Panc1 (cell line): ENCODE results near the gene PRKACA. TPM values are rescaled to one million over a fixed set of nuclear protein-coding genes. Genes with fewer than 3 reads are reported as not detected.

Experiments used
- ATAC-seq: fragments of 200-7000 bp; cut with Tn5 transposase; 2 replicates; pipeline ENCODE4 v1.9.1; 2020; ENCODE audit warnings: mild to moderate bottlenecking, moderate library complexity
- BruUV-seq: library from RNA; stranded (reverse); fragments of 400-500 nt; replicated peaks from 2 replicates; lab custom pipeline; 2021; lab: Mats Ljungman, UMichigan
- CTCF ChIA-PET: fragments of 300-600 bp; sonication (Branson Sonifier 250); formaldehyde crosslinking; loops from one replicate; lab custom pipeline; 2022; ENCODE audit warnings: antibody characterized with exemption; lab: Charles Lee
- POLR2A ChIA-PET: fragments of 300-600 bp; sonication (Branson Sonifier 250); formaldehyde crosslinking; loops from one replicate; lab custom pipeline; 2022; ENCODE audit warnings: antibody characterized with exemption; lab: Charles Lee
- DNase-seq: peaks from one replicate; pipeline ENCODE4 v3.0.0-alpha.2; 2010; ENCODE audit warnings: low read depth, low spot score
- H3K27ac ChIP-seq: 2 replicates; pipeline ENCODE4 v1.5.1; 2011; ENCODE audit warnings: mild to moderate bottlenecking, low read length, inconsistent platforms
- H3K27me3 ChIP-seq: fragments of 200-500 bp; sonication (Bioruptor generic); 2 replicates; pipeline ENCODE4 v1.6.0; 2014; ENCODE audit warnings: low read length, inconsistent platforms; ENCODE audit not compliant: control insufficient read depth, insufficient read depth
- H3K36me3 ChIP-seq: fragments of 200-500 bp; sonication (Bioruptor generic); 2 replicates; pipeline ENCODE4 v1.5.1; 2014; ENCODE audit warnings: inconsistent platforms, mild to moderate bottlenecking, low read length, moderate library complexity; ENCODE audit not compliant: control insufficient read depth, insufficient read depth
- H3K4me1 ChIP-seq: 2 replicates; pipeline ENCODE4 v1.5.1; 2011; ENCODE audit warnings: inconsistent platforms, mild to moderate bottlenecking, low read length, moderate library complexity; ENCODE audit not compliant: control insufficient read depth, insufficient read depth
- H3K4me3 ChIP-seq, 2 experiments: 2 replicates each; pipeline ENCODE4 v1.5.1; 2011 to 2012; ENCODE audit warnings: low read depth in 2 of 2, low read length in 2 of 2, mild to moderate bottlenecking in 2 of 2, inconsistent platforms in 1 of 2, moderate library complexity in 1 of 2
- H3K9me3 ChIP-seq: fragments of 200-500 bp; sonication (Bioruptor generic); 2 replicates; pipeline ENCODE4 v1.5.1; 2014; ENCODE audit warnings: low read depth, mild to moderate bottlenecking, inconsistent platforms, low read length, moderate library complexity; ENCODE audit not compliant: control insufficient read depth, insufficient read depth
- POLR2AphosphoS5 ChIP-seq: IDR thresholded peaks from 2 replicates; pipeline ENCODE4 v1.6.1; 2012; ENCODE audit warnings: mild to moderate bottlenecking, low read depth, low read length, moderate library complexity
- SIN3A ChIP-seq: IDR thresholded peaks from 2 replicates; pipeline ENCODE4 v1.6.1; 2012; ENCODE audit warnings: low read depth, mild to moderate bottlenecking, low read length, moderate library complexity, borderline replicate concordance; ENCODE audit not compliant: insufficient read depth
- TCF7L2 ChIP-seq: IDR thresholded peaks from 2 replicates; pipeline ENCODE4 v1.6.1; 2011; ENCODE audit warnings: mild to moderate bottlenecking, low read depth, low read length, inconsistent platforms
- in situ Hi-C: cut with HindIII; loops from 2 replicates; pipeline ENCODE4 v1.10.0; 2016; ENCODE audit warnings: low sequenced_read_pairs, low pct_unique_long_range_greater_than_20kb
- intact Hi-C: fragments of 100-400 bp; cut with micrococcal nuclease; formaldehyde crosslinking; loops from one replicate; pipeline ENCODE4 v1.10.0; 2022; ENCODE audit not compliant: unreplicated experiment
- total RNA-seq: library from RNA; stranded (reverse); gene quantifications from one replicate; pipeline ENCODE4 v1.2.1, GENCODE V29; 2021; ENCODE audit not compliant: unreplicated experiment
- TF ChIP-seq, protein P1 (sequence below): fragments of 450-650 bp; IDR thresholded peaks from 2 replicates; pipeline ENCODE4 v1.5.1; 2017; ENCODE audit warnings: mild to moderate bottlenecking
- TF ChIP-seq, protein P2 (sequence below), 2 experiments: IDR thresholded peaks; 2 replicates each; pipeline ENCODE4 v1.6.1; 2011 to 2012; ENCODE audit warnings: low read depth in 2 of 2, control low read depth in 1 of 2, low read length in 1 of 2, mild to moderate bottlenecking in 1 of 2, moderate library complexity in 1 of 2; ENCODE audit not compliant: insufficient read depth in 1 of 2

The PRKACA gene
- total RNA-seq, 1 experiment from 2014 or later = 70.8 TPM

GRCh38 chr19:14063105-14063504 is 54.5 kb downstream of the PRKACA start:
- intact Hi-C loops = no loop called here
- ATAC-seq (no peak), DNase-seq (no peak)
- POLR2A ChIA-PET = no interaction called here
- H3K9me3 ChIP-seq = no peaks in the 10 kb centered on the region
- in situ Hi-C loops = no loop called here
- no peak overlapping the region for H3K27ac ChIP-seq
- no peaks in the 10 kb centered on the region for H3K36me3 ChIP-seq
- H3K4me1 ChIP-seq = peaks cover 3% of the 10 kb centered on the region; the same call in 1 of the 2 replicates
- no peaks in the 10 kb centered on the region for H3K27me3 ChIP-seq
- BruUV-seq = no TSS peak
- CTCF ChIA-PET = no interaction called here
- H3K4me3 ChIP-seq = no peak overlapping the region
- TF ChIP-seq, protein P1, sequence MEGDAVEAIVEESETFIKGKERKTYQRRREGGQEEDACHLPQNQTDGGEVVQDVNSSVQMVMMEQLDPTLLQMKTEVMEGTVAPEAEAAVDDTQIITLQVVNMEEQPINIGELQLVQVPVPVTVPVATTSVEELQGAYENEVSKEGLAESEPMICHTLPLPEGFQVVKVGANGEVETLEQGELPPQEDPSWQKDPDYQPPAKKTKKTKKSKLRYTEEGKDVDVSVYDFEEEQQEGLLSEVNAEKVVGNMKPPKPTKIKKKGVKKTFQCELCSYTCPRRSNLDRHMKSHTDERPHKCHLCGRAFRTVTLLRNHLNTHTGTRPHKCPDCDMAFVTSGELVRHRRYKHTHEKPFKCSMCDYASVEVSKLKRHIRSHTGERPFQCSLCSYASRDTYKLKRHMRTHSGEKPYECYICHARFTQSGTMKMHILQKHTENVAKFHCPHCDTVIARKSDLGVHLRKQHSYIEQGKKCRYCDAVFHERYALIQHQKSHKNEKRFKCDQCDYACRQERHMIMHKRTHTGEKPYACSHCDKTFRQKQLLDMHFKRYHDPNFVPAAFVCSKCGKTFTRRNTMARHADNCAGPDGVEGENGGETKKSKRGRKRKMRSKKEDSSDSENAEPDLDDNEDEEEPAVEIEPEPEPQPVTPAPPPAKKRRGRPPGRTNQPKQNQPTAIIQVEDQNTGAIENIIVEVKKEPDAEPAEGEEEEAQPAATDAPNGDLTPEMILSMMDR = no peak
- TF ChIP-seq, protein P2, sequence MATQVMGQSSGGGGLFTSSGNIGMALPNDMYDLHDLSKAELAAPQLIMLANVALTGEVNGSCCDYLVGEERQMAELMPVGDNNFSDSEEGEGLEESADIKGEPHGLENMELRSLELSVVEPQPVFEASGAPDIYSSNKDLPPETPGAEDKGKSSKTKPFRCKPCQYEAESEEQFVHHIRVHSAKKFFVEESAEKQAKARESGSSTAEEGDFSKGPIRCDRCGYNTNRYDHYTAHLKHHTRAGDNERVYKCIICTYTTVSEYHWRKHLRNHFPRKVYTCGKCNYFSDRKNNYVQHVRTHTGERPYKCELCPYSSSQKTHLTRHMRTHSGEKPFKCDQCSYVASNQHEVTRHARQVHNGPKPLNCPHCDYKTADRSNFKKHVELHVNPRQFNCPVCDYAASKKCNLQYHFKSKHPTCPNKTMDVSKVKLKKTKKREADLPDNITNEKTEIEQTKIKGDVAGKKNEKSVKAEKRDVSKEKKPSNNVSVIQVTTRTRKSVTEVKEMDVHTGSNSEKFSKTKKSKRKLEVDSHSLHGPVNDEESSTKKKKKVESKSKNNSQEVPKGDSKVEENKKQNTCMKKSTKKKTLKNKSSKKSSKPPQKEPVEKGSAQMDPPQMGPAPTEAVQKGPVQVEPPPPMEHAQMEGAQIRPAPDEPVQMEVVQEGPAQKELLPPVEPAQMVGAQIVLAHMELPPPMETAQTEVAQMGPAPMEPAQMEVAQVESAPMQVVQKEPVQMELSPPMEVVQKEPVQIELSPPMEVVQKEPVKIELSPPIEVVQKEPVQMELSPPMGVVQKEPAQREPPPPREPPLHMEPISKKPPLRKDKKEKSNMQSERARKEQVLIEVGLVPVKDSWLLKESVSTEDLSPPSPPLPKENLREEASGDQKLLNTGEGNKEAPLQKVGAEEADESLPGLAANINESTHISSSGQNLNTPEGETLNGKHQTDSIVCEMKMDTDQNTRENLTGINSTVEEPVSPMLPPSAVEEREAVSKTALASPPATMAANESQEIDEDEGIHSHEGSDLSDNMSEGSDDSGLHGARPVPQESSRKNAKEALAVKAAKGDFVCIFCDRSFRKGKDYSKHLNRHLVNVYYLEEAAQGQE (IDR thresholded peaks at IDR 0.05; ENCODE audit: insufficient read depth in 1 of 2, low read depth in 2 of 2, low read length in 1 of 2) = no peak
- TF ChIP-seq SIN3A = no peak

DNA sequence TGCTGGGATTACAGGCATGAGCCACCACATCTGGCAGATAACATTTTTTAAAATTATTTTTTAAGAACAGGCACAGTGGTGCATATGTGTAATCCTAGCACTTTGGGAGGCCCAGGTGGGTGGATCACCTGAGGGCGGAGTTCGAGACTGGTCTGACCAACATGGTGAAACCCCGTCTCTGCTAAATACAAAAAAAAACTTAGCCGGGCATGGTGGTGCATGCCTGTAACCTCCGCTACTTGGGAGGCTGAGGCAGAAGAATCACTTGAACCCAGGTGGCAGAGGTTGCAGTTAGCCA is 55.1 kb downstream of the PRKACA start:
- BruUV-seq = no TSS peak
- intact Hi-C loops = no loop called here
- in situ Hi-C loops = no loop called here
- no peak overlapping the region for H3K27ac ChIP-seq
- ATAC-seq (no peak), DNase-seq (no peak)
- H3K9me3 ChIP-seq = no peaks in the 10 kb centered on the region
- H3K27me3 ChIP-seq = no peaks in the 10 kb centered on the region
- ChIA-PET CTCF (no interaction called here), POLR2A (no interaction called here)
- H3K4me3 ChIP-seq = no peak overlapping the region
- H3K36me3 ChIP-seq = no peaks in the 10 kb centered on the region
- H3K4me1 ChIP-seq = peaks cover 5% of the 10 kb centered on the region; the same call in 1 of the 2 replicates
- TF ChIP-seq TCF7L2 (no peak), POLR2AphosphoS5 (no peak), SIN3A (no peak)
- TF ChIP-seq, protein P1 = no peak
- TF ChIP-seq, protein P2 (IDR thresholded peaks at IDR 0.05; ENCODE audit: insufficient read depth in 1 of 2, low read depth in 2 of 2, low read length in 1 of 2) = no peak
